ENCODE measurements around the gene FHIT.
"Not testable (repeated sequence)": the region's sequence is repeated elsewhere in the genome, so short reads cannot be mapped to it uniquely, and the experiment has no call there.

The FHIT gene

DNA sequence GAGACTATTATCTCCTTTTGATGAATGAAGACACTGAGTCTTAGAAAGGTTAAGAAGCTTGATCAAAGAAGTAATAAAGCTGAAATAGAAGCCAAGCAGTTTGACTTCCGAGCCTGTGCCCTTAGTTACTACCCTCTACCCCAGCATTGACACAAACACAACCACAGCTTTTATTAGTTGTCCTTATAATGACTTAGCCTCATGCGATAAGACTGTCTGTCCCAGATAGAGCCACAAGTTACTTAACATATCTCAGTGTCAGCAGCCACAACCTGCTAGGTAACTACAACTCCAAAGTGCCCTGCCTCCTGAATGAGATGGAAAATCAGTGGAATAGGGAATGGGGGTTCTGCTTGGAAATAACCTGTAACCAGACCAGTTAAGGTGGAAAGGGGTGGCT, 1419.9 kb downstream of the FHIT start:
- DNase-seq (ENCODE audit: low read depth in 2 of 2): no peak

DNA sequence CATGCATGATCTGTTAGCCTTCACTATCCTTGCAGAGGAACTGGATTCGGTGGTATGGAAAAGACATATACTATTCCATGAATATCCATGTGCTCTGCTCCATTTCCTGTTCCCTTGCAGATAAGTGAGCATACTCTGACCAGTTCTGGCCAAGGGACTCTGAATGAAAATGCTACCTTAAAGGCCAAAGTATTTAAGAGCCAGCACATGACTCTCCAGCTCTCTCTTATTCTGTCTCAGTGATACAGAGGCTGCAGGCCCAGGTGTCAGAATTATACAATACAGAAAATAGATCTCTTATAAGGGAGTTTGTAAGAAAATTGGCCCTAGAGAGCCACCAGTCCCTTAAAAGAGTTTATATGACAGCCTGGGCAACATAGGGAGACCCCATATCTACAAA, 1421.7 kb downstream of the FHIT start:
- no peak for DNase-seq (ENCODE audit: low read depth in 2 of 2)

GRCh38 chr3:59824876-59825275, 1426.4 kb downstream of the FHIT start:
- no peak for DNase-seq (ENCODE audit: low read depth in 2 of 2)

- no peak for DNase-seq (ENCODE audit: low read depth in 2 of 2)
These were observed 1430.0 kb downstream of the FHIT start for GRCh38 chr3:59821274-59821673.

DNA sequence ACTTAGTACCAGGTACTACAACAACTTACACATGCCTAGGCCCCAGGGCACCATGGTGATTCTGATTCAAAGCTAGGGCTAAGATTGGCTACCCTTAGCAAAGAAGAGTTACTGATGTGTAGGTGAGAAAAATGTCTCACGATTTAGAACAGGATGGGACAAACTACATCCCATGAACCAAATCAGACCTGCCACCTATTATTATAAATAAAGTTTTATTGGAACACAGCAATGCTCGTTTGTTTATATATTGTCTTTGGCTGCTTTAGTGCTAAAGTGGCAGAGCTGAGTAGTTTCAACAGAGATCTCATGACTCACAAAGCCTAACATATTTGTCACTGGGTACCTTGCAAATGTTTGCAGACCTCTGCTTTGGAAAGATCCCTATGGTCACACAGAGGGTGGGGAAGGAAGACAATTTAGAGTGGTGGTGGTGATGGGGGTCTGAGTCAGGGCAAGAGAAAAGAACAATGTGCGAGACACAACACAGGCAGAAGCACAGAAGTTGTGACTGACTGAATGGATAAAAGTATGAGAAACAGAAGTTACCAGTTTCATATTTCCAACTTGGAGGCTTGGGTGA, 1430.8 kb downstream of the FHIT start:
- no peak for DNase-seq (ENCODE audit: low read depth in 2 of 2)

GRCh38 chr3:59818919-59819300, 1432.3 kb downstream of the FHIT start:
- no peak for DNase-seq (ENCODE audit: low read depth in 2 of 2)

DNA sequence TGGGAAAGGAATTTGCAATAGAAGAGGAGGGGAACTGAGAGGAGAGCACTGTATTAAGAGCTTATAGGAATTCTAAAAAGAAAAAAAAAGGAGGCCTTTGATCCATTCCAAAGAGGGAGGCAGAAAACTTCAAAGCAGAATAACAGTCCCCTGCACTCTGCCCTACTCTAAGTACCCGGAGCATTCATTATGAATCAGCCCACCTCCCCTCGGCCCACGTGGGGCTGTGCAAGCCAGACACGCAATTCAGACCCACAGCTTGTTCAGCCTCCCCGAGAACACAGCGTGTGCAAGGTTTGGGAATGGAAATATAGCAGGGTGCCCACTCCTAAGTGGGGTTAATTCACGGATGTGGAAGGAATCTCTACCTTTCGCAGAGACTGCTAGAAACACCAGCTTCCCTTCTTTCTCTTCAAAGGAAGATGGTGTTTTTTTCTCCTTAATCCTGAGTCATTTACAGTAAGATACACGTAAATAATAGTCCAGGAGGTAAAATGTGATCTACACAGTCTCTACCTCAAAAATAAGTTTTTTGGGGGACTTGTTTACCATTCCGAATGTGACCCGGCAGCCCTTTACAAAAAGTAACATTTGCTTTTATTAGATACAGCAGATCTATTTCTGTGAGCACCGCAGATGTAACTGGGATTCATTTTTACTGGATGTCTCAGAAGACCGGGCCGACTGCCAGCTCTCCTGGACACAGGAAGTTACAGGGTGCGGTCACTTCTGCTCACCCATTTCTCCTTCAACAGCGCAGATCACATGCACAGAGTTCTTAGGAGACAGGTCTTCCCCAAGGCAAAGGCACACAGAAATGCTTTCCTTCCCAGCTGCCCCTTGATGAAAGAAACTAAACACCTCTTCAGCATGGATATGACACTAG, 1433.0 kb downstream of the FHIT start:
- DNase-seq (ENCODE audit: low read depth in 2 of 2): no peak

GRCh38 chr3:59817511-59817910, 1433.7 kb downstream of the FHIT start:
- DNase-seq (ENCODE audit: low read depth in 2 of 2): no peak

DNA sequence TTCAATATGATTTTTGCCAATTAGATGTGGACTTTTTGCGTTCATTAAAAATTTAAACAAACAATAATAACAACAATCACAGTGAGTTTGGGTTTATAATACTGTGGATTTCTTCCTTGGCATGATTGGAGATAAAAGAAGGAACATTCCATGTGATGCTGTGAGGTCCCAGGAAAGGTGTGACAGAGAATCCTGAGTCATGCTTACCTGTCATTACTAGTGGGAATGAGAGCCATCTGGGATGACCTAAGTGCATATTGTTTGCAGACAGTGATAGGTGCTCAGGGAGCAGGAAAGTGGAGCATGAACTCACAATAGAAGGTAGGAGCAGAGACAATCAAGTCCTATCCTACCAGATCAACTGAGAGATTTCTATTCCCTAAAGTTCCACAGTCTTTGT, 1434.9 kb downstream of the FHIT start:
- DNase-seq (ENCODE audit: low read depth in 2 of 2): no peak

GRCh38 chr3:59813148-59813538, 1438.1 kb downstream of the FHIT start:
- no peak for DNase-seq (ENCODE audit: low read depth in 2 of 2)

GRCh38 chr3:59812237-59813147, 1438.8 kb downstream of the FHIT start:
- DNase-seq (ENCODE audit: low read depth in 2 of 2): no peak

DNA sequence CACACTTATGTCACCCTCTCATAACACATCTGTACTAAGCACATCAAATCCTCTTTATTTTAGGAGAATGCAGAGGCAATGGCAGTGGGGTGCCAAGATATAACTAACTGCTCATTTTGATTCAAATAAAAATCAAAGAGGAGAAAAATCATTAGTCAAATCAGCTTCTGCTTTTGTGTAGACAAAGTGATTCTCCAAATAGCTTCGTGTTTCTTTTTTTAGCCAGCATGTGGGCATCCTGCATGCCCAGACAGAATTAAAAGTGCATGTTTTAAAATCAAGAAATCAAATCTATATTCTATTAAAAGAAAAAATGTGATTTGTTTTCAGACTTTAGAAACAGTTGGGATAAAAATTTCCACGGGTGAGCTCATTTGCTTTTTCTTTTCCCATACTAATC, 1440.1 kb downstream of the FHIT start:
- no peak for DNase-seq (ENCODE audit: low read depth in 2 of 2)

- DNase-seq (ENCODE audit: low read depth in 2 of 2): no peak
These were observed 1440.6 kb downstream of the FHIT start for GRCh38 chr3:59810606-59811005.

GRCh38 chr3:59809710-59810444, 1441.4 kb downstream of the FHIT start:
- DNase-seq (ENCODE audit: low read depth in 2 of 2): no peak

- no peak for DNase-seq (ENCODE audit: low read depth in 2 of 2)
These were observed 1442.2 kb downstream of the FHIT start for GRCh38 chr3:59809016-59809415.

DNA sequence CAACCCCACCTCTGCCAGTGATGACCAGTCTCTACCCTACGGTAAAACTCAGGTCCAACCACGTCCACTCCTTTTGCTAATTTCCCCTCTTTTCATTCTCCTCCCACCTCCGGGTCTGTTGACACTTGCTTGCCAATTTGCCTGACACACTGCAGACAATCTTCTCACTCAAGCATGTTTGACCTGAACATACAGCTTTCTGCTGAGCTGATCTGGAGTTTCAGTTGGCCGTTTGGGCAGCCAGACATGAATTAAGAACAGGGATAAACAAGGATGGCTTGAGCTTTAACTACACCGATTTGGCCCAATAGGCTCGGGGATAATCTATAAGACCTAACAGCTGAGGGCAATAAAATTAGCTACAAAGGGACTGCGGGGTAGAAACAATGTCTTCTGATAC, 1442.8 kb downstream of the FHIT start:
- no peak for DNase-seq (ENCODE audit: low read depth in 2 of 2)

DNA sequence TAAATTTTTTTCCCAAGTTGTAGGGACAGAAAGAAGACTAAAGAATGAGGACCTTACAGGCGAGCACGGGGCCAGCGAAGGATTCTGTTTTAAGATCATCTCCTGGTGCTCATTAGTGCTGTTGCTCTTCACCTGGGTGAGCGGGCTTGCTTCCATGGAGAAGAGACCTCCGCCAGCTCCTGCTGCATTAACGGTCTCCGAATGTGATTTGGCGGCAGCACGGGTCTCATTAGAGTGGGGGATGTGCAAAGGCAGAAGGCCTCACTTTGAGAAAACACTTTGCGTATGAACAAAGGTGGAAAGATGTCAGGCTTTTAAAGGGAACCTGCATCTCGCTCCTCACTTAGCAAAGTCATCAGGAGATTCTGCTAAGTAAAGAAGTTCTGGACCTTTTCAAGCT, 1448.0 kb downstream of the FHIT start:
- DNase-seq (ENCODE audit: low read depth in 2 of 2): no peak

DNA sequence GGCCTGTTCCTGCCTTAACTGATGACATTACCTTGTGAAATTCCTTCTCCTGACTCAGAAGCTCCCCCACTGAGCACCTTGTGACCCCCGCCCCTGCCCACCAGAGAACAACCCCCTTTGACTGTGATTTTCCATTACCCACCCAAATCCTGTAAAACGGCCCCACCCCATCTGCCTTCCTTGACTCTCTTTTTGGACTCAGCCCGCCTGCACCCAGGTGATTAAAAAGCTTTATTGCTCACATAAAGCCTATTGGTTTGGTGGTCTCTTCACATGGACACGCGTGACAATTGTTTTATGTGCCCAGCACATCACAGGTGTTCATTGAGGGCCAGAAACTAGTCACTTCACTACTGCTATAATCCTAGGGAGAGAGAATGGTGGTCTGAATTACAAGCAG, 1448.8 kb downstream of the FHIT start:
- DNase-seq (ENCODE audit: low read depth in 2 of 2): not testable (repeated sequence)

DNA sequence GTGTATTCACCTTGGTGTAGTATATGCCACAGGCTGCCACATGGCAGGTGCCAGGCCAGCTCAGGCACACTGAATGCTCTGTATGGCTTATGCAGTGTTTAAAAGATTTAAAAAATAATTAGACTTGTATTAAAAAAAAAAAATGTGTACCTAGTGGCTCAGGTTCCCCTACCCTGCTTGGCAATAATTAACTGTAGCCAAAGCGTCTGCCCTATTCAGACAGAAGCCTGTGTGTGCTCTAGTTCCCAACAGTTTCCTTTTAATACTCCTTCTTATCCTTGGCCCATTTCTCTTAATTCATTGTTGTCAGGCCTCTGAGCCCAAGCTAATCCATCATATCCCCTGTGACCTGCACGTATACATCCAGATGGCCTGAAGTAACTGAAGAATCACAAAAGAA, 1449.2 kb downstream of the FHIT start:
- DNase-seq (ENCODE audit: low read depth in 2 of 2): no peak

DNA sequence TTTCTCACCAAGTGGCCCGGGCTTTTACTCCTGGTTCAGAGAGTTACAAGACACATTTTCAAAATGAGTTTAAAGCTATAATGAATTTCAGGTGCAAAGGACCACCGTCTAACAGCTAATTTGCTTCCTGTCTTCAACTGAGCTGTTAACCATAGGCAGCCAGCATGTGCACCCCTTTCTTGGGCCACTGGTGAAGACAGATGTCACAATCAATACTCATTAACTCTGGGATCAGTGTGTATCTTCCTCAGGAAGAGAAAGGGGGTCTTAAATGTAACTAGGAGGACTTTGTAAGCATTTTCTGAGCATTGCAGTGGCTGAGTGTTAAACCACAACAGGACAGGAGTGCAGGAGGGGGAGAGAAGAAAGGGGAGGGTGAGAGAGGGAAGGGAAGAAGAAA, 1450.8 kb downstream of the FHIT start:
- no peak for DNase-seq (ENCODE audit: low read depth in 2 of 2)

- no peak for DNase-seq (ENCODE audit: low read depth in 2 of 2)
These were observed 1452.7 kb downstream of the FHIT start for GRCh38 chr3:59798372-59799086.

Data from stimulated activated CD4-positive, alpha-beta T cell treated with anti-CD3 and anti-CD28 coated beads, Interleukin-12 subunit alpha, Interleukin-12 subunit beta, amount 100 ng/mL, for 24 hours (primary cell).